ENCODE data around the gene GLG1.
A peak's percentile ranks its signal among the peaks of the same experiment; 100 is the strongest.
"Not testable (repeated sequence)": the region's sequence is repeated elsewhere in the genome, so short reads cannot be mapped to it uniquely, and the experiment has no call there.

GLG1 gene

GRCh38 chr16:74606521-74607309 lies at the start of gene GLG1:
GLG1 (minus strand) TSS chr16:74607114; CDS start chr16:74607094, 20 bp downstream.
- peak; percentile 82 to 85 for DNase-seq (ENCODE audit: low read depth in 2 of 2)

GRCh38 chr16:74654536-74655050 lies 47.7 kb upstream of the GLG1 start:
- DNase-seq (ENCODE audit: low read depth in 2 of 2), result no peak

- DNase-seq (ENCODE audit: low read depth in 2 of 2), result not testable (repeated sequence)
These were observed 46.0 kb upstream of the GLG1 start for GRCh38 chr16:74652883-74653282.

- no peak for DNase-seq (ENCODE audit: low read depth in 2 of 2)
These were observed 45.3 kb upstream of the GLG1 start for GRCh38 chr16:74652249-74652648.

GRCh38 chr16:74651841-74652240 lies 44.9 kb upstream of the GLG1 start:
- DNase-seq (ENCODE audit: low read depth in 2 of 2), result no peak

GRCh38 chr16:74650966-74651567 lies 44.2 kb upstream of the GLG1 start:
- no peak for DNase-seq (ENCODE audit: low read depth in 2 of 2)

- DNase-seq (ENCODE audit: low read depth in 2 of 2), result no peak
These were observed 43.1 kb upstream of the GLG1 start for GRCh38 chr16:74649839-74650504.

- no peak for DNase-seq (ENCODE audit: low read depth in 2 of 2)
These were observed 35.1 kb upstream of the GLG1 start for GRCh38 chr16:74641969-74642368.

GRCh38 chr16:74637742-74638453 lies 31.0 kb upstream of the GLG1 start:
- no peak for DNase-seq (ENCODE audit: low read depth in 2 of 2)

GRCh38 chr16:74635303-74635702 lies 28.4 kb upstream of the GLG1 start:
- no peak for DNase-seq (ENCODE audit: low read depth in 2 of 2)

- DNase-seq (ENCODE audit: low read depth in 2 of 2), result no peak
These were observed 26.8 kb upstream of the GLG1 start for GRCh38 chr16:74633686-74634085.

- no peak for DNase-seq (ENCODE audit: low read depth in 2 of 2)
These were observed 20.7 kb upstream of the GLG1 start for GRCh38 chr16:74627506-74628220.

GRCh38 chr16:74626741-74627416 lies 20.0 kb upstream of the GLG1 start:
- DNase-seq (ENCODE audit: low read depth in 2 of 2), result no peak

GRCh38 chr16:74625500-74626350 lies 18.8 kb upstream of the GLG1 start:
- DNase-seq (ENCODE audit: low read depth in 2 of 2), result no peak

GRCh38 chr16:74623839-74624235 lies 16.9 kb upstream of the GLG1 start:
- DNase-seq (ENCODE audit: low read depth in 2 of 2), result no peak

GRCh38 chr16:74623214-74623838 lies 16.4 kb upstream of the GLG1 start:
- DNase-seq (ENCODE audit: low read depth in 2 of 2), result no peak

- DNase-seq (ENCODE audit: low read depth in 2 of 2), result no peak
These were observed 15.1 kb upstream of the GLG1 start for GRCh38 chr16:74622005-74622404.

- DNase-seq (ENCODE audit: low read depth in 2 of 2), result no peak
These were observed 10.4 kb upstream of the GLG1 start for GRCh38 chr16:74617206-74617788.

- DNase-seq (ENCODE audit: low read depth in 2 of 2), result no peak
These were observed 4.8 kb upstream of the GLG1 start for GRCh38 chr16:74611721-74612120.

Data from stimulated activated CD8-positive, alpha-beta memory T cell treated with anti-CD3 and anti-CD28 coated beads, Interleukin-2, amount 100 ng/mL, for 1 hour (primary cell).